GM19328 (cell line): ENCODE measurements around the gene CSN3.
"Not testable (repeated sequence)": the region's sequence is repeated elsewhere in the genome, so short reads cannot be mapped to it uniquely, and the experiment has no call there.

ENCODE experiments used
- ATAC-seq: cut with Tn5 transposase; IDR thresholded peaks from one replicate; pipeline ENCODE4 v1.9.1; 2021; ENCODE audit warnings: mild to moderate bottlenecking, moderate library complexity; ENCODE audit not compliant: unreplicated experiment

CSN3 gene, protein sequence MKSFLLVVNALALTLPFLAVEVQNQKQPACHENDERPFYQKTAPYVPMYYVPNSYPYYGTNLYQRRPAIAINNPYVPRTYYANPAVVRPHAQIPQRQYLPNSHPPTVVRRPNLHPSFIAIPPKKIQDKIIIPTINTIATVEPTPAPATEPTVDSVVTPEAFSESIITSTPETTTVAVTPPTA

DNA sequence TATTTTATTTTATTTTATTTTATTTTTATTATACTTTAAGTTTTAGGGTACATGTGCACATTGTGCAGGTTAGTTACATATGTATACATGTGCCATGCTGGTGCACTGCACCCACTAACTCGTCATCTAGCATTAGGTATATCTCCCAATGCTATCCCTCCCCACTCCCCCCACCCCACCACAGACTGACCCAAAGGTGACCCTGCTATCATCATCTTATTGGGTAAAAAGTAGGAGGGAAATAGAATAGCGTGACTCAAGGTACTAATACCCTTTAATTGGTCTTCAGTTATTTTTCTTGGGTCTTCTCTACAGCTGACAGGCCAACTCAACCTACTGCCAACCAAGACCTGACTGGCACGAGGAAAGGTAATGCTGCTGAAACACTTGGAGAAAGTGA is at the start of gene CSN3:
Gene CSN3 (plus strand): TSS at position 301 of the 400 bp plus-strand sequence. CDS start 2,223 bp downstream, outside the sequence.
- not testable (repeated sequence) for ATAC-seq

GRCh38 chr4:70192895-70193294 is 49.5 kb upstream of the CSN3 start:
- no peak for ATAC-seq

GRCh38 chr4:70195425-70195824 is 47.0 kb upstream of the CSN3 start, which contains the start of gene ODAM:
Gene ODAM, plus strand, starts transcription at chr4:70195725. Its CDS starts 819 bp downstream, at chr4:70196544.
- ATAC-seq: no peak

DNA sequence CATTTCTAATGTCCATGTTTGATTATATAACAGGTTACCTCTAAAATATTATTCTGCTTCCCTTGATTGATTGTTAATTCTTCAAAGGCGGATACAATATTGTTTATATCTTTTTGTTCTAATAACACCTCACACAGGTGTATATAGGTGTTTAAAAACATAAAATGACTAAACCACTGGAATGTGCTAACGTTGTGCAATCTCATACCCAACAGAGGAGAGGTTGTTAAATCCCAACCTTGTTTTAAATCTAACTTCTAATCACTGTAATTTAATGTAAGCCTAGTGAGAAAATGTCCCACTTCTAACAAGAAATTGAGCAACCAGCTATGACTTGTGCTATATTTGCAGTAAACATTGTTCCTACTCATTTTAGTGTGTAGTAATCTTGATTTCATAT is 45.5 kb upstream of the CSN3 start:
- no peak for ATAC-seq

DNA sequence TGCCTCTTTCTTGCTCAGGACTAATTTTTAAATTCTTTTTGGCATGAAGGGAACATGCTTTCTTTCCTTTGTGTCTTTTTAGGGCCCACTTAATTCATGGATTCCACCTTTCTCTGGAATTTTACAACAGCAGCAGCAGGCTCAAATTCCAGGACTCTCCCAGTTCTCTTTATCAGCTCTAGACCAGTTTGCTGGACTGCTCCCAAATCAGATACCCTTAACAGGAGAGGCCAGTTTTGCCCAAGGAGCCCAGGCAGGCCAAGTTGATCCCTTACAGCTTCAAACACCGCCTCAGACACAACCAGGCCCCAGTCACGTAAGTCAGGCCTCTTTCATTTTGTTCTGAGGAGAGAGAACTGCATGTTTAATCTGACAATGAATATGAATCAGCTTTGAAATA is 44.6 kb upstream of the CSN3 start:
- ATAC-seq: no peak

GRCh38 chr4:70203601-70204000 is 38.8 kb upstream of the CSN3 start:
- ATAC-seq: no peak

- ATAC-seq: not testable (repeated sequence)
Observed at GRCh38 chr4:70212752-70213151, 29.6 kb upstream of the CSN3 start.

DNA sequence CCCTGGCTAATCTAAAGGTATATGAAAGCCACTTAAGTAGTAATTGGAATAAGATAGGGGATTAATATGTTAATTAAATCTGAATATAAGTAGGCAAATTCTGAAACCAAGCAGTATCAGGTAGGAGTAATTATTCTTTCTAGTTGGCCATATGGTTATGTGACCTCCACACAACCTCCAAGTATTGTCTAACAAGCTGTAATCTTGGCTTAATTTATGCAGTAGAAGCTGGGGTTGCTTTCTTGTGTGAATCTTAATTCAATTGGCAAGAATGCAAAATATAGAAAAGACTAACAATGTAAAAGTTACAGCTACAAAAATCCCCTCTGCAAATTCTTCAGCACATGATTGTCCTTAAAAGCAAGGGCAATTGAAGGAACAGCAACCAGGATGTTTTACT is 26.3 kb upstream of the CSN3 start:
- ATAC-seq: not testable (repeated sequence)

- not testable (repeated sequence) for ATAC-seq
Observed at GRCh38 chr4:70216550-70216949, 25.8 kb upstream of the CSN3 start.

- not testable (repeated sequence) for ATAC-seq
Observed at GRCh38 chr4:70221389-70221788, 21.0 kb upstream of the CSN3 start.

GRCh38 chr4:70221818-70222217 is 20.6 kb upstream of the CSN3 start:
- ATAC-seq: not testable (repeated sequence)

DNA sequence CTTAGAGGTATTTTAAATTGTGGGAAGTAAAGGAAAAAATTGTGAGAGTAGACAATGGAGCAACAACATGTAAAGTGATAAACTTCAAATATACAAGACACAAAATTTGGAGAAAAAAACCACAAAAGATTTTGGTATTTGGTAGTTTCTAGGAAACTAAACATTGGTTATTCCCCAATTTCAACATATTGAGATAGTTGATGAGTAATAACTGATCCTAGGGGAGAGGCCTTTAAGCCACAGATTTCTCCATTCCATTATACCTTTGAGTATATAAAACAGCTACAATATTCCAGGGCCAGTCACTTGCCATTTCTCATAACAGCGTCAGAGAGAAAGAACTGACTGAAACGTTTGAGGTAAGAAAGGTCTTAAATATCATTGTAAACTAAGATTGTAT is 16.6 kb upstream of the CSN3 start, which contains the start of gene FDCSP:
Gene FDCSP (plus strand): TSS at position 301 of the 400 bp plus-strand sequence. CDS start 5,071 bp downstream, outside the sequence.
- no peak for ATAC-seq

DNA sequence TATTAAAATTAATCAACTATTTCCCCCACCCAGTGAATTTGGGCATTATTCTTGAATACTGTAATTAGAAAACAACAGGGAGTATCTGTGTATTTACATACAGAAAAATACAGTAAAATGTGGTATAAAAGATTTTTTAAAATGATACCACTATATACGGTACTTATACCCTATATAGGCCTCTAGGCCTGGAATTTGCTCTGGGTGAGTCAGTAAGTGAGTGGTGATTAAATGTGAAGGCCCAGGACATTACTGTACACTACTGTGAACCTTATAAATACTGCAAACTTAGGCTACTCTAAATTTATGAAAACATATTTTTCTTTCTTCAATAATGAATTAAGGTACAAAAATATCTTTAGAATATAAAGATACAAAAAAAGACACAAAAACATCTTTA is 6.3 kb upstream of the CSN3 start:
- no peak for ATAC-seq

- no peak for ATAC-seq
Observed at GRCh38 chr4:70239131-70239883, 3.1 kb upstream of the CSN3 start.

DNA sequence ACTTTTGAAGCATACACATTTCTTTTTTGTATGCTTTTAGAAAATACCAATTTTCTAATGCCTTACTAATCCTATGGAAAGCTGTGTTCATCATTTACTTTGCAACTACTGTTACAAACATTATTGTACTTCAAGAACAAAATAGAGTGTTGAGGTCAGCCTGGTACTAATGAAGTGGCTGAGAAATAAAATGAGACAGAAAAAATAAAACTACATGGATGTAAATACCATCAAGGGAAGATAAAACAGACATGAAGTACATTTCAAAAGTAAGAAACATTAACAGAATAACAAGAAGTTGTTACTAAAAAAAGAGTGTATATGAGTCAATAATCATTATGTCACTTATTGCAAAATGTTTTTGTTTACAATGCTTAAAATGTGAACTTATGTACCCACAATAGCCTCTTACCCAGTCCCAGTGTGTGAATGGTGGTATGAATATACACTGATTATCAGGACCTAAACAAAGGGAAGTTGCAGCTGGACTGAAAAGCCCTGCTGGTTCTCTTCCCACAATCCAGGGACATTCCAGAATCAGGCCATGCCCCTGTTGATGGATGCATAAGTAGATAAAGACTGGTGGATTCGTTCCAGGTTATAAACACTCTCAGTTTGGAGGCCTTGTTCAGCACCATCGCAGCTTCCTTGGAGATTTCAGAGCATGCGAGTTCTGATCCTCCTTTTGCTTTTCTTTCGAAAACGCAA is 2.4 kb upstream of the CSN3 start:
- ATAC-seq: no peak

DNA sequence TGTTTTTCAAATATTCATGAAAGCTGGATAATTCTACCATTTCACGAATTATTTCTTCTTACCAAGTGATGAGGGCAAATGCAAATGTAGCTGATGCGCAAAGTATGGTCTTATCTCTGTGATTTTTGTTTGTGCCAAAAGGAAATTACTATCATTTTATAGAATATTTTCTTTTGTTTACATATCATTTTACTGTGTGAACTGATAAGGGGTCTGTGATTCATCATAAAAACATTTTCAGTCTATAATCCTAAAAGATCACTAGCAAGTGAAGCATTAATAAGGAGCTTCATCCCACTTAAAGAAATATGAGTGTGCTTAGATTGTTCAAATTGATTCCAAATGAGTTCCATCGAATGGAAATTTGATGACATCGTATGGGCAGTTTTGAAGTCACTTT is 694 bp downstream of the CSN3 start:
- no peak for ATAC-seq

- ATAC-seq: no peak
Observed at GRCh38 chr4:70251250-70251944, 9.0 kb downstream of the CSN3 start.

DNA sequence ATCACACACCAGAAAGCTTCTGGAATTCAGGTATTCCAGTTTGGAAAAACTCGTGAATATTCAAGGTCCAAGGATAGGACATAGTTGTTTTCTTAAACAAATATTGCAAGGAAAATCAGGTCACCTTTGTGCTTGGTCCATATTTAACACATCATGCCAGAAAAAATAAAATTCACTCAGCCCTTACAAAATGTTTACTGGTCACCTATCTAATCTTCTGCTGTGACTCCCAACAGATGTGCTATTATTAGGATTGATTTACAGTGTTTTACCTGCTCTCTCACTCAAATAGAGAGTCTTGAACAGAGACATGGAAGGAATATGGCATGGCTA is 9.5 kb downstream of the CSN3 start:
- ATAC-seq: no peak

GRCh38 chr4:70269674-70270073 is 27.3 kb downstream of the CSN3 start:
- no peak for ATAC-seq

GRCh38 chr4:70277121-70277520 is 34.7 kb downstream of the CSN3 start:
- no peak for ATAC-seq

- ATAC-seq: no peak
Observed at GRCh38 chr4:70280567-70280966, 38.2 kb downstream of the CSN3 start.
